GM12865 (cell line): ENCODE measurements around the gene OPN4.

ENCODE experiments used
- DNase-seq: peaks from one replicate; pipeline ENCODE4 v3.0.0; 2010; ENCODE audit warnings: low read depth
- H3K4me3 ChIP-seq: 2 replicates; pipeline ENCODE4 v1.5.1; 2011; ENCODE audit warnings: mild to moderate bottlenecking, low read depth, low read length, control low read depth
- TF ChIP-seq, protein P1 (sequence below): IDR thresholded peaks from 2 replicates; pipeline ENCODE4 v1.5.1; 2011; ENCODE audit warnings: low read length, control low read depth, low read depth, inconsistent platforms; ENCODE audit not compliant: insufficient read depth; ENCODE audit errors: missing control alignments

The OPN4 gene

DNA sequence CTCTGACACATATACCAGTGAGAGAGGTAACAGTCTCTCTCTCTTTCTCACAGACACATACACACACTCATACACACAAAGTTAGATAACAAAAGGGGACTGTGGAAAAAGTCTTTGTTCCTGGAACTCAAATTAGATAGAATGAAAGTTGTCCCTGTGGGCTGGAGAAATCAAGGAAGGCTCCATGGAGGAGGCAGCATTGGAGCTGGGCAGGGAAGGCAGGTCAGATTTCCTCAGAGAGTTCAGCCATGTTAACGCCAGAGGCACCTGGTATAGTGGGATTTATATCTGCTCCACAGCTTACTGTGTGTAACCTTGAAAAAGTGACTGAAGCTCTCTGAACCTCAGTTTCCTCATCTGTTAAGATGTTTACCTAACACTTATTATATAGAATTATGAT, 52.6 kb downstream of the OPN4 start:
- TF ChIP-seq, protein P1, sequence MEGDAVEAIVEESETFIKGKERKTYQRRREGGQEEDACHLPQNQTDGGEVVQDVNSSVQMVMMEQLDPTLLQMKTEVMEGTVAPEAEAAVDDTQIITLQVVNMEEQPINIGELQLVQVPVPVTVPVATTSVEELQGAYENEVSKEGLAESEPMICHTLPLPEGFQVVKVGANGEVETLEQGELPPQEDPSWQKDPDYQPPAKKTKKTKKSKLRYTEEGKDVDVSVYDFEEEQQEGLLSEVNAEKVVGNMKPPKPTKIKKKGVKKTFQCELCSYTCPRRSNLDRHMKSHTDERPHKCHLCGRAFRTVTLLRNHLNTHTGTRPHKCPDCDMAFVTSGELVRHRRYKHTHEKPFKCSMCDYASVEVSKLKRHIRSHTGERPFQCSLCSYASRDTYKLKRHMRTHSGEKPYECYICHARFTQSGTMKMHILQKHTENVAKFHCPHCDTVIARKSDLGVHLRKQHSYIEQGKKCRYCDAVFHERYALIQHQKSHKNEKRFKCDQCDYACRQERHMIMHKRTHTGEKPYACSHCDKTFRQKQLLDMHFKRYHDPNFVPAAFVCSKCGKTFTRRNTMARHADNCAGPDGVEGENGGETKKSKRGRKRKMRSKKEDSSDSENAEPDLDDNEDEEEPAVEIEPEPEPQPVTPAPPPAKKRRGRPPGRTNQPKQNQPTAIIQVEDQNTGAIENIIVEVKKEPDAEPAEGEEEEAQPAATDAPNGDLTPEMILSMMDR = no peak
- DNase-seq = no peak
- H3K4me3 ChIP-seq = no peak overlapping the region

DNA sequence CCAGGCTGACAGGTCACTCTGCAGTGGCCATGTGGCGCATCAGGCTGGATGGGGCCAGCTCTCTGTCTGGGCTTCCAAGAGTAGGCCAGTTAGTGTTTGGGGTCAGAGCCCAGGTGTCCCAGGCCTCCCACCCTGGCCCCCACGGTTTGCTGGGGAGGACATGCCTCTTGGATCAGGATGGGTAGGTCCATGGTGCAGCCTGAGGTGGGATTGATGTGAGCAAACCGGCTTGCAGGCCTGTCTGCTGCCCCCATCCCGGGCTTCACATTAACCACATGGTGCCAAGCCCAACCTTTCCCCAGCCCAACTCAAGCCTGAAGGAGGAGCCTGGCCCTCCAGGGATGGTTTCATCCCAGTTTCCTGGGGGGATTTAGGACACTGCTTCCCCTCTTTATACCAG, 53.2 kb downstream of the OPN4 start:
- no peak for DNase-seq
- TF ChIP-seq, protein P1 = no peak
- no peak overlapping the region for H3K4me3 ChIP-seq

DNA sequence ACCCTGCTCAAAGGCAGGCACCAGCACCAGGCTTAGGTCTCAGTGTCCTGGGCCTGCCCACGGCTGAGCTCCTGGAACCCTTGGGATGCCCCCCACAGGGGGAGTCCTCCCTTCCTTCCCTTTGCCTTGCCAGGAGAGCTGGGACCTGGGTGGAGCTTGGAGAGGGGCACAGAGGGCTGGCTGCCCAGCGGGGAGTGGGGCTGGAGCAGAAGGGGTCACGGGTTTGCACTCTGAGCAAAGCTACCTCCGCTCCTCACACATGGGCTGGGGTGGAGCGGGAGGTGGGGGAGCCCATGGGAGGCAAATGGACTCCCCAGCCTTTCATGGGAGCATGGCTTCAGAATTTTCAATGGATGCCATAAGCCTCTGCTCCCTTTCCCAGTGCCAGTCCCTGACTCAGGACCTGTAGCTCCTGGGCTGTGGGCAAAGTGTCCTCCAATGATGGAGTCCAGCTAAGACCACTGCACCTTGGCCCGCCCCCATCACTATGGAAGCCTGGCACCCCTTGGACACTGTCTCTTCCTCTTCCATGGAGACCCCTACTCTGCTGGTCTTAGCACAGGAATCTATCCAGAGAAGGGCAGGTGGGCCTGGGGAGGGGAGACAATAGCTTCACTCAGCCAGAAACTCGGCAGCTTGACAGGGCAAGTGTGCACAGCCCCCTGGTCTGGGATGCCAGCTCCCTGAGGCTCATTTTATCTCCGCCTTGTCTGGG, 53.9 kb downstream of the OPN4 start:
- TF ChIP-seq, protein P1 = no peak
- no peak for DNase-seq
- no peak overlapping the region for H3K4me3 ChIP-seq

DNA sequence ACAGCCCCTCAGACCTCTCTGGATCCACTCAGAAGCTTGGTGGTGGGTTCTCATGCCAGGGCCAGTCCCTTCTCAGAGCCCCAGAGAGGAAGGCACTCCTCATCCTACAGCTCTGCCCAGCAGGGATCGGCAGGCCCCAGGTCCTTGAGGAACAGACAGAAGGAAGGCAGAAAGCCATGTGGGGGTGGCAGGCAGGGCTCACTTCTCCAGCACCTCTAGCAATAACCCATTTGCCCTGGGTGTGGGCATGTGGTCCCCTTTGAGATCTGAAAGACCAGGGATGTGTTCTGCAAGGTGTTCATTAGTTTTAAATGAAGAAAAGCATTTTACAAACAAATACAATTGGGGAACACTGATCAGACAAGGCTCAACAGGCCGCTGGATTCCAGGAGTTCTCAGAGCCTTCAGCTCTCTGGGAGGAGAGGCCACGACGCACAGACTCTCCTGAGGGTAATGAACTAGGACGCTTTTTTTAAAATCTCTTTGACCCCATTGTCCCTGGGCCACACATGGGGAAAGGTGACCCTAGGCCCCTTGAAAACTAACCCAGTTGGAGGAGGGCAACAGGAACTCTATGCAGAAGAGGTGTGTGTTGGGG, 54.5 kb downstream of the OPN4 start:
- no peak overlapping the region for H3K4me3 ChIP-seq
- DNase-seq = no peak
- TF ChIP-seq, protein P1 = no peak

DNA sequence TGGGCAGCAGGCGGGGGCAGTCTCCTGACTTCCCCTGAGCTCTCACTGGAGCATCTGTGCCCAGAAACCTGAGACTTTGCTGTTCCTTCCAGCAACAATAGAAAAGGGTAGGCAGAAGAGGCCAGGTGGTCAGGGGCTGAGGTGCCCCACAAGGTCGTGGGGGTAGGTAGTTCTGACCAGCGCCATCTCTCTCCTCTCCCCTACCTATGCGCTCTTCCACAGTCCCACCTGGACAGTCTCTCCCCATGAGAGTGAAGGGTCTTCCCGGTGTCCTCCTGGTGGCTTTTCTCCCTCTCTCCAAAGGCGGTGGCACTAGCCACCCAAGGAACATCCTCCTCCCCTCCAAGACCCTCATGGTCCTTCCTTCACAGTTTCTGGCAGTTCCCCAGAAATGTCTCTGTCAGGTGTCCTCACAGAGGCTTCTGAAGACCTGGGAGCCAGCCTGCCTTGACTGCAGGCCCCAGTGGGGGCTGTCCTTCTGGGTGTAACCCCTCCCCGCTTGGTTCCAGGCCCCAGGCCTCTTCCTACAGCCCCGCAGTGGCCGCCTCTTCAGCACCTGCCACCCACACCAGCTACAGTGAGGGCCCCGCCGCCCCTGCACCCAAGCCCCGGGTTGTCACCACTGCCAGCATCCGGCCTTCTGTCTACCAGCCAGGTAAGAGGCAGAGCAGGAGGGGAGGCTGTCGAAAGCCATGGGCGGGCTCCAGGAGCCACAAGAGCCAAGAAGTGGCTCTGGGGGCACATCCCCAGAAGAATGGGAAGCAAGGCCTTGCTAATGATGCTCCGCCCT, 55.2 kb downstream of the OPN4 start:
- TF ChIP-seq, protein P1 = no peak
- DNase-seq = no peak
- H3K4me3 ChIP-seq = no peak overlapping the region

DNA sequence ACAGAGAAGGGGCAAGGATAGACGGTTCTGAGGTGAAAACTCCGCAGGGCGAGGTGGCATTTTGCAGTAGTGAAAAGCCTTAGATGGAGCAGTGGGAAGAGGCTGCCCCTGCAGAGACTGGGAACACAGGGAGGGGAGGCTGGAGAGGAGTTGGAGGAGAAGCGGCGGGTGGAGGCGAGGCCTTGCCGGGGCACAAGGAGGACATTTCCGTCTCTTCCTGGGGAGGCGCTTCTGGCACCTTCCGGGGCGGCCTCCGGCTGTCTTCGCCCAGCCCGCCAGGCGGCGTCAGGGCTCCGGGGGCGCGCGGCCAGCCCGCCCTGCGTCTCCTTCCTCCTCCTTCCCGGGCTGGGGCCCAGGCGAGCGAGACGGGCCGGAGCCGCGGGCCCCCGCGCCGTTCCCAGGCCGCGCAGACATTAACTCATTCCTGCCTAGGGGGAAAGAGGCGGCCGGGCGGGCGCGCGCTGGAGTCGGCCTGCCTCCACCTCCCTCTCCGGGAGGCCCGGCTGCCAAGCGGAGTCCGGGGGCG, 56.7 kb downstream of the OPN4 start:
- TF ChIP-seq, protein P1 = peak; percentile 86
- H3K4me3 ChIP-seq = peak overlapping the region; percentile 64
- peak; percentile 93 for DNase-seq
